Measurements from ENCODE around the gene DYSF. TPM values are rescaled to one million over a fixed set of nuclear protein-coding genes. Genes with fewer than 3 reads are reported as not detected.

The DYSF gene
- total and polyA plus RNA-seq, 2 donors (not counting 3 experiments of a cell fraction or from before 2014, with no cell fraction given): 50.9 to 152 TPM

DNA sequence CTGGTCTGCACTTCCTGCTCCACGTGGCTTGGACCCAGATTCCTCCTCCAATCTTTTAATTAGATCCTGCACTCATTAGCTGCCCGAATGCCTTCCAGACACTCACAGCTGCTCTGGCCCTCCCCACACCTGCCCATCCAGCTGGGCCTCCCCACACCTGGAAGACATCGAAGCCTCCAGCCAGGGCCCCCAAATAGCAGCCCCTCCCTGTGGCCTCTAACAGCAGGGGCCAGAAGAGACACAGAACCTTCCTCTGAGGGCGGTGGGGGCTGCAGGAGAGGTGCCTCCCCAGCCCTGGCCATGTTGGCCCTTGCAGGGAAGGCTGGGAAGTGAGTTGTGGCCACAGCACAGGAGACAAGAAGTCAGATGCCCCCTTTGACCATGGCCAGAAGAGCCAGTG, 252.8 kb downstream of the DYSF start:
- Histone ChIP-seq H3K27me3 (ENCODE audit: control insufficient read depth in 2 of 2, insufficient read depth in 2 of 2, low read length in 2 of 2) (peaks cover 0 to 4% of the 10 kb centered on the region in 2 experiments), H4K20me1 (replicated peaks; ENCODE audit: control insufficient read depth, extremely low read depth, insufficient read depth, low read length) (no peaks in the 10 kb centered on the region)
- dilution Hi-C loops (cut with MboI; ENCODE audit: extremely low pct_ligation_motif_present, low sequenced_read_pairs): no loop called here

More for the DNA sequence above, 252.8 kb downstream of the DYSF start:
- Histone ChIP-seq H3K36me3 (ENCODE audit: control insufficient read depth in 2 of 2, extremely low read depth in 1 of 2, insufficient read depth in 2 of 2, low read length in 2 of 2) (no peaks in the 10 kb centered on the region), H3K9me3 (replicated peaks; ENCODE audit: control insufficient read depth, insufficient read depth, low read length) (no peaks in the 10 kb centered on the region), H2AFZ (ENCODE audit: low read depth, low read length) (no peak overlapping the region), H3K79me2 (ENCODE audit: control insufficient read depth, insufficient read depth, low read length) (no peaks in the 10 kb centered on the region), H3K4me2 (ENCODE audit: insufficient read depth, low read length) (no peak overlapping the region), H3K9me1 (replicated peaks; ENCODE audit: control insufficient read depth, extremely low read depth, insufficient read depth, low read length) (no peaks in the 10 kb centered on the region), H3K4me1 (ENCODE audit: control insufficient read depth, extremely low read depth, insufficient read depth, low read length) (no peaks in the 10 kb centered on the region), H3K4me3 (replicated peaks in 1 of 3; ENCODE audit: insufficient read depth in 1 of 3, low read depth in 1 of 3, low read length in 3 of 3) (no peak overlapping the region), H3K27ac (ENCODE audit: insufficient read depth, low read depth, low read length) (no peak overlapping the region), H3K9ac (replicated peaks; ENCODE audit: extremely low read depth, insufficient read depth, low read length) (no peak overlapping the region)
- POLR2A ChIA-PET: interaction anchor here (0.6 kb wide), 1 partner anchor 1557 kb away, joined by 3 read pairs; no protein-coding TSS in a partner anchor
- DNase-seq (ENCODE audit: low read depth, low spot score) (no peak), FAIRE-seq (no peak)
- intact Hi-C loops (cut with micrococcal nuclease): no loop called here
- CTCF ChIA-PET: no interaction called here
- TF ChIP-seq EZH2 (IDR thresholded peaks at IDR 0.05; ENCODE audit: borderline replicate concordance, low read depth, low read length, severe bottlenecking): no peak
- no peak for TF ChIP-seq MYC (IDR thresholded peaks at IDR 0.05; ENCODE audit: low read depth, low read length)
- no peak for TF ChIP-seq POLR2A (IDR thresholded peaks at IDR 0.05; ENCODE audit: low read depth, low read length)
- TF ChIP-seq GATA2 (IDR thresholded peaks at IDR 0.05; ENCODE audit: insufficient read depth, insufficient read length, low read depth, low read length): no peak
- TF ChIP-seq JUN (IDR thresholded peaks at IDR 0.05; ENCODE audit: borderline replicate concordance, insufficient read depth, insufficient read length, low read depth): no peak
- no peak for TF ChIP-seq FOS (IDR thresholded peaks at IDR 0.05; ENCODE audit: borderline replicate concordance, insufficient read depth, low read length)
- TF ChIP-seq, protein P1, sequence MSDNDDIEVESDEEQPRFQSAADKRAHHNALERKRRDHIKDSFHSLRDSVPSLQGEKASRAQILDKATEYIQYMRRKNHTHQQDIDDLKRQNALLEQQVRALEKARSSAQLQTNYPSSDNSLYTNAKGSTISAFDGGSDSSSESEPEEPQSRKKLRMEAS (IDR thresholded peaks at IDR 0.05; ENCODE audit: insufficient read depth, insufficient read length): no peak
- TF ChIP-seq CTCF (IDR thresholded peaks at IDR 0.05; ENCODE audit: extremely low read depth in 1 of 2, insufficient read depth in 1 of 2, low read depth in 1 of 2, low read length in 2 of 2): no peak
- TF ChIP-seq POLR2AphosphoS5 (IDR thresholded peaks at IDR 0.05; ENCODE audit: insufficient read depth, low read depth, low read length): no peak
- no TSS peak for BruUV-seq (replicated peaks)

Measured in endothelial cell of umbilical vein (primary cell).